K562 (cell line): ENCODE measurements around the gene FMN1. TPM values are rescaled to one million over a fixed set of nuclear protein-coding genes. Genes with fewer than 3 reads are reported as not detected.

Experiments
- ATAC-seq: fragments of 200-7000 bp; cut with Tn5 transposase; 3 replicates; pipeline ENCODE4 v1.9.1; 2020; ENCODE audit warnings: moderate library complexity
- BruUV-seq: library from RNA; stranded (reverse); fragments of 400-500 nt; replicated peaks from 2 replicates; lab custom pipeline; 2021; lab: Mats Ljungman, UMichigan
- CTCF ChIA-PET: fragments of 300-600 bp; formaldehyde crosslinking; extraction: SDS; loops from one replicate; lab custom pipeline; 2021; ENCODE audit warnings: low intra/inter-chr PET ratio; lab: Yijun Ruan, JAX
- POLR2A ChIA-PET: fragments of 300-600, 350-650 bp; sonication (Branson Sonifier 250); formaldehyde crosslinking; extraction: SDS; loops from one replicate; lab custom pipeline; 2021; ENCODE audit warnings: antibody characterized with exemption, inconsistent platforms; lab: Yijun Ruan, JAX
- DNase-seq, 4 experiments: peaks; one replicate each; pipeline versions ENCODE4 v3.0.0 to v3.0.0-alpha.2; 2011 to 2018; ENCODE audit warnings: low spot score in 3 of 4, mixed read lengths in 3 of 4; ENCODE audit errors: extremely low read depth in 1 of 4
- FAIRE-seq: peaks from 2 replicates; lab custom pipeline; 2011; peaks lifted over from hg19 to GRCh38; lab: Jason Lieb, UNC
- H2AFZ ChIP-seq: 2 replicates; pipeline ENCODE4 v1.6.0; 2011; ENCODE audit warnings: low read depth, low read length, control low read depth, inconsistent platforms
- H3K27ac ChIP-seq: fragments of 200-600 bp; 3 replicates; pipeline ENCODE4 v1.8.0; 2011; ENCODE audit warnings: low read depth, mild to moderate bottlenecking, control low read depth, inconsistent platforms, low read length, moderate library complexity, mixed read lengths; ENCODE audit errors: extremely low read depth
- H3K27me3 ChIP-seq, 2 experiments: fragments of 300-600 bp in 1 of 2; 2 replicates in 1 of 2; 3 replicates in 1 of 2; pipeline versions ENCODE4 v1.6.0 to v1.8.0; 2011; ENCODE audit warnings: inconsistent platforms in 2 of 2, low read length in 2 of 2, mild to moderate bottlenecking in 1 of 2, mixed read lengths in 1 of 2, moderate library complexity in 1 of 2; ENCODE audit not compliant: control insufficient read depth in 2 of 2, insufficient read depth in 2 of 2
- H3K36me3 ChIP-seq: fragments of 300-600 bp; 3 replicates; pipeline ENCODE4 v1.8.0; 2011; ENCODE audit warnings: mild to moderate bottlenecking, low read length, inconsistent platforms; ENCODE audit not compliant: control insufficient read depth, insufficient read depth
- H3K4me1 ChIP-seq, 2 experiments: fragments of 200-600 bp in 1 of 2; replicated peaks in 1 of 2; 2 replicates in 1 of 2; 3 replicates in 1 of 2; pipeline versions ENCODE4 v1.5.1 to v1.8.0; 2011; ENCODE audit warnings: inconsistent platforms in 2 of 2, low read length in 2 of 2, mild to moderate bottlenecking in 1 of 2, mixed read lengths in 1 of 2, moderate library complexity in 1 of 2; ENCODE audit not compliant: control insufficient read depth in 2 of 2, insufficient read depth in 2 of 2
- H3K4me2 ChIP-seq: 2 replicates; pipeline ENCODE4 v1.6.1; 2011; ENCODE audit warnings: low read length, control low read depth, inconsistent platforms, mixed read lengths; ENCODE audit not compliant: insufficient read depth
- H3K4me3 ChIP-seq: fragments of 200-600 bp; sonication (generic), shearing (Covaris generic); 2 replicates; pipeline ENCODE4 v1.5.1; 2016; ENCODE audit warnings: control low read depth, inconsistent platforms
- H3K79me2 ChIP-seq: fragments of 200-600 bp; 3 replicates; pipeline ENCODE4 v1.8.0; 2011; ENCODE audit warnings: low read length, inconsistent platforms; ENCODE audit not compliant: control insufficient read depth, insufficient read depth
- H3K9ac ChIP-seq, 2 experiments: 2 replicates each; pipeline versions ENCODE4 v1.6.0 to v1.6.1; 2011; ENCODE audit warnings: low read depth in 2 of 2, low read length in 2 of 2, control low read depth in 1 of 2, inconsistent platforms in 1 of 2, mild to moderate bottlenecking in 1 of 2, mixed read lengths in 1 of 2; ENCODE audit not compliant: insufficient read depth in 1 of 2
- H3K9me1 ChIP-seq: one replicate; pipeline ENCODE4 v1.6.0; 2011; ENCODE audit warnings: inconsistent platforms, mild to moderate bottlenecking, low read length, moderate library complexity; ENCODE audit not compliant: control insufficient read depth, insufficient read depth
- H3K9me3 ChIP-seq: replicated peaks from 2 replicates; pipeline ENCODE4 v1.5.1; 2011; ENCODE audit warnings: low read depth, low read length, inconsistent platforms; ENCODE audit not compliant: control insufficient read depth, insufficient read depth
- H4K20me1 ChIP-seq: replicated peaks from 2 replicates; pipeline ENCODE4 v1.6.1; 2011; ENCODE audit warnings: low read length, inconsistent platforms, mixed read lengths; ENCODE audit not compliant: control insufficient read depth, insufficient read depth
- ARID4B ChIP-seq: sonication (generic); formaldehyde crosslinking; IDR thresholded peaks from 2 replicates; pipeline ENCODE4 v1.8.0; 2022; ENCODE audit warnings: mild to moderate bottlenecking, missing genetic modification reagents
- EHMT2 ChIP-seq: fragments of 450-650 bp; IDR thresholded peaks from 2 replicates; pipeline ENCODE4 v1.6.1; 2018; ENCODE audit warnings: antibody characterized with exemption
- PCBP2 ChIP-seq: fragments of 200-400 bp; formaldehyde crosslinking; IDR thresholded peaks from 2 replicates; pipeline ENCODE4 v1.6.1; 2018; ENCODE audit warnings: low read length, low read depth, mild to moderate bottlenecking, moderate library complexity; ENCODE audit not compliant: poor library complexity, severe bottlenecking
- TEAD4 ChIP-seq, 2 experiments: sonication (generic) in 1 of 2; formaldehyde crosslinking in 1 of 2; IDR thresholded peaks; 2 replicates each; pipeline versions ENCODE4 v1.6.1 to v1.8.0; 2012 to 2022; ENCODE audit warnings: borderline replicate concordance in 1 of 2, inconsistent platforms in 1 of 2, low read length in 1 of 2, mild to moderate bottlenecking in 1 of 2, missing genetic modification reagents in 1 of 2
- TGIF2 ChIP-seq: sonication (generic); formaldehyde crosslinking; IDR thresholded peaks from 2 replicates; pipeline ENCODE4 v1.8.1; 2022; ENCODE audit warnings: mild to moderate bottlenecking, missing genetic modification reagents, moderate library complexity
- ZNF431 ChIP-seq: sonication (generic); formaldehyde crosslinking; IDR thresholded peaks from 2 replicates; pipeline ENCODE4 v1.8.0; 2022; ENCODE audit warnings: mild to moderate bottlenecking, missing genetic modification reagents
- WGBS: fragments of 100-300 bp; shearing (Covaris generic); methylation state at CpG from one replicate; pipeline ENCODE4 v1.1.6; 2016; ENCODE audit warnings: low coverage, mixed read lengths; ENCODE audit not compliant: insufficient coverage; ENCODE audit errors: missing lambda C conversion rate; 5-methylcytosine and 5-hydroxymethylcytosine counted together
- in situ Hi-C: fragments of 300-500 bp; cut with MboI; formaldehyde crosslinking; loops from 4 replicates; pipeline ENCODE4 v1.15.0; 2018; ENCODE audit warnings: inconsistent platforms, mixed read lengths
- intact Hi-C: fragments of 100-400 bp; cut with micrococcal nuclease; formaldehyde crosslinking; loops from 2 replicates; pipeline ENCODE4 v1.14.2; 2022
- polyA plus RNA-seq, 8 experiments: library from polyadenylated mRNA; depleted of rRNA in 4 of 8; stranded (reverse) in 5 of 8; unstranded in 3 of 8; fragments of >200 nt; fragmentation: Nextera tagmentation in 2 of 8; fragmentation: Illumina TruSeq in 1 of 8; extraction: Ambion mirVana in 2 of 8; extraction: Trizol in 1 of 8; gene quantifications; 2 replicates each; pipeline versions ENCODE4 v1.2.1 to v1.2.3, GENCODE V29; 2011 to 2014; ENCODE audit warnings: inconsistent platforms in 1 of 8, missing spikeins in 1 of 8
- total RNA-seq, 7 experiments: library from RNA; depleted of rRNA in 6 of 7; stranded (reverse); fragments of >200 nt in 6 of 7; fragmentation: Illumina TruSeq in 2 of 7; extraction: Trizol in 2 of 7; gene quantifications; 2 replicates each; pipeline versions ENCODE4 v1.2.1 to v1.2.3, GENCODE V29; 2011 to 2021; ENCODE audit warnings: low replicate concordance in 1 of 7

Gene FMN1
- total and polyA plus RNA-seq, 9 of the 15 experiments (the other 6 are each of a cell fraction or from before 2014, with no cell fraction given) = 0.03 to 0.07 (median 0.04) TPM; not detected in 6

DNA sequence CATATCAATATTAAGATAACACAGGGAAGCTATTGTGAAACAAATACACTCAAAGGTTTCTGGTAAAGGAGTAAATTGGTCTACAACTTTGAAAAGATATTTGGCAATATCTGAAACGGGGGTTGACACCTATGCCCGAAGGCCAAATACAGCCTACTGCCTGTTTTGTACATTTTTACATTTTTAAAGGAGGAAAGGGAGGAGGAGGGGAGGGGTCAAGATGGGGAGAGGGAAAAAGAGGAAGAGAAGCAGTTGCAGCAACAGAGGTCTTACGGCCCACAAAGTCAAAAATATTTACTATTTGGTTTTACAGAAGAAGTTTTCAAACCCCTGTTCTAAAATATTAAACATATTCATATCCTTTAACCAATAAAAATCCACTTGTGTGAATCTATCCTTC is 94.2 kb downstream of the FMN1 start:
- ATAC-seq (no peak), FAIRE-seq (no peak), DNase-seq (no peak)
- Histone ChIP-seq H3K27ac (no peak overlapping the region), H3K9me3 (no peaks in the 10 kb centered on the region), H3K36me3 (no peaks in the 10 kb centered on the region), H3K9me1 (no peaks in the 10 kb centered on the region), H3K4me3 (no peak overlapping the region), H3K79me2 (no peaks in the 10 kb centered on the region), H4K20me1 (no peaks in the 10 kb centered on the region), H3K4me1 (no peaks in the 10 kb centered on the region), H2AFZ (no peak overlapping the region), H3K4me2 (no peak overlapping the region), H3K9ac (no peak overlapping the region), H3K27me3 (no peaks in the 10 kb centered on the region)
- BruUV-seq = no TSS peak
- in situ Hi-C loops = no loop called here
- intact Hi-C loops = no loop called here
- no peak for TF ChIP-seq TGIF2
- no peak for TF ChIP-seq ZNF431 (CRISPR knock-in tag)
- no peak for TF ChIP-seq ARID4B (CRISPR knock-in tag)
- TF ChIP-seq EHMT2 = no peak
- TF ChIP-seq PCBP2 = peak; percentile 48
- TF ChIP-seq TEAD4 (IDR thresholded peaks at IDR 0.05; ENCODE audit: low read length) = no peak
- TF ChIP-seq TEAD4 (CRISPR knock-in tag; IDR thresholded peaks at IDR 0.05; ENCODE audit: borderline replicate concordance) = no peak
- CTCF ChIA-PET = no interaction called here
- 2% methylated on average over 3 of the region's 3 CpGs for WGBS
- POLR2A ChIA-PET = no interaction called here
